SU-DHL-6 (cell line): Measurements from ENCODE around the gene DST.

Experiments used
- EZH2phosphoT487 ChIP-seq: fragments of 200-600 bp; sonication (generic), shearing (Covaris generic); conservative IDR thresholded peaks from 2 replicates; pipeline ENCODE4 v1.6.1; 2018; ENCODE audit warnings: mild to moderate bottlenecking, antibody characterized with exemption, low read length, moderate library complexity, mixed read lengths
- TF ChIP-seq, protein P1 (sequence below): fragments of 200-600 bp; sonication (generic); IDR thresholded peaks from one replicate; pipeline ENCODE4 v1.5.1; 2017; ENCODE audit warnings: antibody characterized with exemption, mild to moderate bottlenecking, low read length, moderate library complexity; ENCODE audit not compliant: insufficient read depth, poor library complexity, severe bottlenecking

DNA sequence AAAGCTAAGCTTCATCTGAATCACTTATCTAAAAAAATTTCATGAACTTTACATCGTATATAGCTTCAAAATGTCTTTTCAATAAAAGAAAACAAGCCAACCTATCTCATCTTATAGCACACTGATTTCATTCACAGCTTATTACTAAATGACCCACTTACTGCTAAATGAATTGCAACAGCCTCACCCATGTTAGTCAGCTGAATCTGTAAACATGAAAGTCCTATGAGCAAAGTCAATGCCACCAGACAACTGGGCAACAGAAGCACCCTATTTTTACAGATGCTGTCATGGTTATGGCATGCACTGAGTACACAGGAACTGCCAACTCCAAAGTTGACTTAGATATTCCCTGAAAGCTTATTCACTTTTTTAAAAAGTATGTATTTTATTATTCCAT is 41.2 kb upstream of the DST start:
- TF ChIP-seq, protein P1, sequence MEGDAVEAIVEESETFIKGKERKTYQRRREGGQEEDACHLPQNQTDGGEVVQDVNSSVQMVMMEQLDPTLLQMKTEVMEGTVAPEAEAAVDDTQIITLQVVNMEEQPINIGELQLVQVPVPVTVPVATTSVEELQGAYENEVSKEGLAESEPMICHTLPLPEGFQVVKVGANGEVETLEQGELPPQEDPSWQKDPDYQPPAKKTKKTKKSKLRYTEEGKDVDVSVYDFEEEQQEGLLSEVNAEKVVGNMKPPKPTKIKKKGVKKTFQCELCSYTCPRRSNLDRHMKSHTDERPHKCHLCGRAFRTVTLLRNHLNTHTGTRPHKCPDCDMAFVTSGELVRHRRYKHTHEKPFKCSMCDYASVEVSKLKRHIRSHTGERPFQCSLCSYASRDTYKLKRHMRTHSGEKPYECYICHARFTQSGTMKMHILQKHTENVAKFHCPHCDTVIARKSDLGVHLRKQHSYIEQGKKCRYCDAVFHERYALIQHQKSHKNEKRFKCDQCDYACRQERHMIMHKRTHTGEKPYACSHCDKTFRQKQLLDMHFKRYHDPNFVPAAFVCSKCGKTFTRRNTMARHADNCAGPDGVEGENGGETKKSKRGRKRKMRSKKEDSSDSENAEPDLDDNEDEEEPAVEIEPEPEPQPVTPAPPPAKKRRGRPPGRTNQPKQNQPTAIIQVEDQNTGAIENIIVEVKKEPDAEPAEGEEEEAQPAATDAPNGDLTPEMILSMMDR, result no peak
- TF ChIP-seq EZH2phosphoT487, result no peak
